Measurements from ENCODE around the gene LNPK.

LNPK gene

GRCh38 chr2:175892046-175892445 lies 110.0 kb downstream of the LNPK start:
- Histone ChIP-seq H3K27me3 (ENCODE audit: control insufficient read depth, insufficient read depth, low read length) (no peaks in the 10 kb centered on the region), H3K4me2 (ENCODE audit: low read length) (no peak overlapping the region), H3K36me3 (ENCODE audit: insufficient read depth, low read length) (no peaks in the 10 kb centered on the region), H3K9ac (ENCODE audit: low read depth, low read length) (no peak overlapping the region), H3K9me3 (replicated peaks; ENCODE audit: low read length) (no peaks in the 10 kb centered on the region), H3K4me1 (ENCODE audit: control insufficient read depth, insufficient read depth, low read length) (peaks cover 4% of the 10 kb centered on the region), H3K4me3 (ENCODE audit: low read length) (no peak overlapping the region)

- Histone ChIP-seq H3K4me3 (ENCODE audit: low read length) (no peak overlapping the region), H3K27me3 (ENCODE audit: control insufficient read depth, insufficient read depth, low read length) (no peaks in the 10 kb centered on the region), H3K9ac (ENCODE audit: low read depth, low read length) (no peak overlapping the region), H3K4me2 (ENCODE audit: low read length) (no peak overlapping the region), H3K4me1 (ENCODE audit: control insufficient read depth, insufficient read depth, low read length) (peaks cover 4% of the 10 kb centered on the region), H3K36me3 (ENCODE audit: insufficient read depth, low read length) (no peaks in the 10 kb centered on the region), H3K9me3 (replicated peaks; ENCODE audit: low read length) (no peaks in the 10 kb centered on the region)
These were observed 111.3 kb downstream of the LNPK start for GRCh38 chr2:175890636-175891242.

GRCh38 chr2:175889701-175890302 lies 112.3 kb downstream of the LNPK start:
- Histone ChIP-seq H3K4me2 (ENCODE audit: low read length) (no peak overlapping the region), H3K4me1 (ENCODE audit: control insufficient read depth, insufficient read depth, low read length) (peaks cover 4% of the 10 kb centered on the region), H3K36me3 (ENCODE audit: insufficient read depth, low read length) (no peaks in the 10 kb centered on the region), H3K27me3 (ENCODE audit: control insufficient read depth, insufficient read depth, low read length) (no peaks in the 10 kb centered on the region), H3K9ac (ENCODE audit: low read depth, low read length) (no peak overlapping the region), H3K9me3 (replicated peaks; ENCODE audit: low read length) (no peaks in the 10 kb centered on the region), H3K4me3 (ENCODE audit: low read length) (no peak overlapping the region)

- Histone ChIP-seq H3K4me3 (ENCODE audit: low read length) (no peak overlapping the region), H3K27me3 (ENCODE audit: control insufficient read depth, insufficient read depth, low read length) (no peaks in the 10 kb centered on the region), H3K36me3 (ENCODE audit: insufficient read depth, low read length) (no peaks in the 10 kb centered on the region), H3K9ac (ENCODE audit: low read depth, low read length) (no peak overlapping the region), H3K4me2 (ENCODE audit: low read length) (no peak overlapping the region), H3K4me1 (ENCODE audit: control insufficient read depth, insufficient read depth, low read length) (peaks cover 4% of the 10 kb centered on the region), H3K9me3 (replicated peaks; ENCODE audit: low read length) (no peaks in the 10 kb centered on the region)
These were observed 114.3 kb downstream of the LNPK start for GRCh38 chr2:175887776-175888175.

- no peak overlapping the region for H3K4me2 ChIP-seq (ENCODE audit: low read length)
- no peak overlapping the region for H3K9ac ChIP-seq (ENCODE audit: low read depth, low read length)
These were observed 117.2 kb downstream of the LNPK start for GRCh38 chr2:175884697-175885393.

GRCh38 chr2:175883586-175884194 lies 118.4 kb downstream of the LNPK start:
- Histone ChIP-seq H3K4me1 (ENCODE audit: control insufficient read depth, insufficient read depth, low read length) (no peaks in the 10 kb centered on the region), H3K4me2 (ENCODE audit: low read length) (no peak overlapping the region), H3K4me3 (ENCODE audit: low read length) (no peak overlapping the region)

More at GRCh38 chr2:175884697-175885393, 117.2 kb downstream of the LNPK start:
- H3K9me3 ChIP-seq (replicated peaks; ENCODE audit: low read length) = no peaks in the 10 kb centered on the region
- H3K27me3 ChIP-seq (ENCODE audit: control insufficient read depth, insufficient read depth, low read length) = no peaks in the 10 kb centered on the region
- no peaks in the 10 kb centered on the region for H3K4me1 ChIP-seq (ENCODE audit: control insufficient read depth, insufficient read depth, low read length)
- H3K36me3 ChIP-seq (ENCODE audit: insufficient read depth, low read length) = no peaks in the 10 kb centered on the region
- H3K4me3 ChIP-seq (ENCODE audit: low read length) = no peak overlapping the region

GRCh38 chr2:175879679-175880078 lies 122.4 kb downstream of the LNPK start:
- H3K4me3 ChIP-seq (ENCODE audit: low read length) = no peak overlapping the region
- H3K4me1 ChIP-seq (ENCODE audit: control insufficient read depth, insufficient read depth, low read length) = no peaks in the 10 kb centered on the region
- no peaks in the 10 kb centered on the region for H3K36me3 ChIP-seq (ENCODE audit: insufficient read depth, low read length)
- H3K9ac ChIP-seq (ENCODE audit: low read depth, low read length) = no peak overlapping the region
- no peaks in the 10 kb centered on the region for H3K27me3 ChIP-seq (ENCODE audit: control insufficient read depth, insufficient read depth, low read length)
- no peaks in the 10 kb centered on the region for H3K9me3 ChIP-seq (replicated peaks; ENCODE audit: low read length)
- H3K4me2 ChIP-seq (ENCODE audit: low read length) = no peak overlapping the region

More at GRCh38 chr2:175883586-175884194, 118.4 kb downstream of the LNPK start:
- H3K27me3 ChIP-seq (ENCODE audit: control insufficient read depth, insufficient read depth, low read length) = no peaks in the 10 kb centered on the region
- no peaks in the 10 kb centered on the region for H3K36me3 ChIP-seq (ENCODE audit: insufficient read depth, low read length)
- H3K9ac ChIP-seq (ENCODE audit: low read depth, low read length) = no peak overlapping the region
- no peaks in the 10 kb centered on the region for H3K9me3 ChIP-seq (replicated peaks; ENCODE audit: low read length)

- Histone ChIP-seq H3K36me3 (ENCODE audit: insufficient read depth, low read length) (no peaks in the 10 kb centered on the region), H3K27me3 (ENCODE audit: control insufficient read depth, insufficient read depth, low read length) (no peaks in the 10 kb centered on the region), H3K4me1 (ENCODE audit: control insufficient read depth, insufficient read depth, low read length) (peaks cover 2% of the 10 kb centered on the region), H3K9ac (ENCODE audit: low read depth, low read length) (no peak overlapping the region), H3K4me3 (ENCODE audit: low read length) (no peak overlapping the region), H3K4me2 (ENCODE audit: low read length) (no peak overlapping the region), H3K9me3 (replicated peaks; ENCODE audit: low read length) (no peaks in the 10 kb centered on the region)
These were observed 124.1 kb downstream of the LNPK start for GRCh38 chr2:175877845-175878544.

GRCh38 chr2:175874291-175874690 lies 127.8 kb downstream of the LNPK start:
- Histone ChIP-seq H3K36me3 (ENCODE audit: insufficient read depth, low read length) (no peaks in the 10 kb centered on the region), H3K4me3 (ENCODE audit: low read length) (no peak overlapping the region), H3K4me1 (ENCODE audit: control insufficient read depth, insufficient read depth, low read length) (peaks cover 19% of the 10 kb centered on the region), H3K27me3 (ENCODE audit: control insufficient read depth, insufficient read depth, low read length) (no peaks in the 10 kb centered on the region), H3K9me3 (replicated peaks; ENCODE audit: low read length) (no peaks in the 10 kb centered on the region), H3K4me2 (ENCODE audit: low read length) (no peak overlapping the region), H3K9ac (ENCODE audit: low read depth, low read length) (no peak overlapping the region)

All from skeletal muscle satellite cell (primary cell).